Peyer's patch (tissue), 4 donors: ENCODE data around the gene BRD3OS. TPM values are rescaled to one million over a fixed set of nuclear protein-coding genes. Genes with fewer than 3 reads are reported as not detected.

Experiments
- DNase-seq, 3 donors: peaks; one replicate each; pipeline ENCODE4 v3.0.0-alpha.2; 2017 to 2019
- H3K27ac ChIP-seq, 4 donors: fragments of 200-600 bp; sonication (generic); one replicate each; pipeline ENCODE4 v1.5.1; 2016 to 2019
- H3K27me3 ChIP-seq, 2 donors: fragments of 200-600 bp; sonication (generic); one replicate each; pipeline ENCODE4 v1.5.1; 2019
- H3K36me3 ChIP-seq, 3 donors: fragments of 200-600 bp; sonication (generic); one replicate each; pipeline ENCODE4 v1.5.1; 2016 to 2019
- H3K4me1 ChIP-seq, 4 donors: fragments of 200-600 bp; sonication (generic); one replicate each; pipeline ENCODE4 v1.5.1; 2016 to 2019
- H3K4me3 ChIP-seq, 4 donors: fragments of 200-600 bp; sonication (generic); 1 replicate in 3 of 4; 2 replicates in 1 of 4; pipeline ENCODE4 v1.5.1; 2016 to 2019; ENCODE audit warnings: mild to moderate bottlenecking in 1 of 4
- H3K9me3 ChIP-seq, 4 donors: fragments of 200-600 bp; sonication (generic); one replicate each; pipeline ENCODE4 v1.5.1; 2016 to 2019; ENCODE audit warnings: mild to moderate bottlenecking in 1 of 4
- POLR2A ChIP-seq, 2 donors: fragments of 450-650 bp; IDR thresholded peaks; one replicate each; pipeline ENCODE4 v1.5.1; 2017; ENCODE audit warnings: antibody characterized with exemption in 2 of 2, mild to moderate bottlenecking in 2 of 2, moderate library complexity in 2 of 2
- total RNA-seq, 4 donors: library from RNA; depleted of rRNA; stranded (reverse); fragments of >200 nt; gene quantifications; one replicate each; pipeline ENCODE4 v1.1.0, GENCODE V29; 2016
- TF ChIP-seq, protein P1 (sequence below), 6 experiments: fragments of 450-650 bp in 4 of 6; fragments of 200-600 bp in 2 of 6; sonication (generic) in 1 of 6; IDR thresholded peaks; one replicate each; pipeline ENCODE4 v1.5.1; 2017 to 2019; ENCODE audit warnings: antibody characterized with exemption in 6 of 6, mild to moderate bottlenecking in 3 of 6, moderate library complexity in 1 of 6

BRD3OS gene
- total RNA-seq, 4 donors from 2014 or later, result 1.4 to 11.6 (median 2.3) TPM

DNA sequence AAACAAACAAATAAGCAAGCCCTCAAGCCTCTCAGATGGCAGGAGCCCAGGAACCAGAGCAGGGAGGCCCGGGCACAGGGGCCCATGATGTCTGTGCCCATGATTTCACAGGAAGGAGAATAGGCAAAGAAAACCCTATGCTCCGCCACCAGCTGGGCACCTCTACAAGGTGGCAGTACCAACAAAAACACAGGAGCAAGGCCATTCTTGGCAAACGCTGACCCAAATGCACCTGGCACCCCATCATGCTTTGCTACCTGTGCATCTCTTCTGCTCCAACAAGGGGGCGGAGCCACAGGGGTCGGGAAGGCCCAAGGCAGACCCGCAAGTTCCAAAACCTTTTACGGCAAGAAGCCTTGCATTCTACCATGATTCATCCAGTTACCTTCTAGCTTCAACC, 39.4 kb downstream of the BRD3OS start:
- TF ChIP-seq, protein P1, sequence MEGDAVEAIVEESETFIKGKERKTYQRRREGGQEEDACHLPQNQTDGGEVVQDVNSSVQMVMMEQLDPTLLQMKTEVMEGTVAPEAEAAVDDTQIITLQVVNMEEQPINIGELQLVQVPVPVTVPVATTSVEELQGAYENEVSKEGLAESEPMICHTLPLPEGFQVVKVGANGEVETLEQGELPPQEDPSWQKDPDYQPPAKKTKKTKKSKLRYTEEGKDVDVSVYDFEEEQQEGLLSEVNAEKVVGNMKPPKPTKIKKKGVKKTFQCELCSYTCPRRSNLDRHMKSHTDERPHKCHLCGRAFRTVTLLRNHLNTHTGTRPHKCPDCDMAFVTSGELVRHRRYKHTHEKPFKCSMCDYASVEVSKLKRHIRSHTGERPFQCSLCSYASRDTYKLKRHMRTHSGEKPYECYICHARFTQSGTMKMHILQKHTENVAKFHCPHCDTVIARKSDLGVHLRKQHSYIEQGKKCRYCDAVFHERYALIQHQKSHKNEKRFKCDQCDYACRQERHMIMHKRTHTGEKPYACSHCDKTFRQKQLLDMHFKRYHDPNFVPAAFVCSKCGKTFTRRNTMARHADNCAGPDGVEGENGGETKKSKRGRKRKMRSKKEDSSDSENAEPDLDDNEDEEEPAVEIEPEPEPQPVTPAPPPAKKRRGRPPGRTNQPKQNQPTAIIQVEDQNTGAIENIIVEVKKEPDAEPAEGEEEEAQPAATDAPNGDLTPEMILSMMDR (IDR thresholded peaks at IDR 0.05), result no peak
- no peaks in the 10 kb centered on the region for H3K36me3 ChIP-seq
- no peak overlapping the region for H3K27ac ChIP-seq
- H3K27me3 ChIP-seq, result no peaks in the 10 kb centered on the region
- H3K9me3 ChIP-seq, result no peaks in the 10 kb centered on the region
- H3K4me1 ChIP-seq, result peaks cover 0 to 50% (median 21%) of the 10 kb centered on the region in 4 donors
- peak in 2 of 3 donors; percentile 42 to 44 for DNase-seq
- no peak overlapping the region for H3K4me3 ChIP-seq

DNA sequence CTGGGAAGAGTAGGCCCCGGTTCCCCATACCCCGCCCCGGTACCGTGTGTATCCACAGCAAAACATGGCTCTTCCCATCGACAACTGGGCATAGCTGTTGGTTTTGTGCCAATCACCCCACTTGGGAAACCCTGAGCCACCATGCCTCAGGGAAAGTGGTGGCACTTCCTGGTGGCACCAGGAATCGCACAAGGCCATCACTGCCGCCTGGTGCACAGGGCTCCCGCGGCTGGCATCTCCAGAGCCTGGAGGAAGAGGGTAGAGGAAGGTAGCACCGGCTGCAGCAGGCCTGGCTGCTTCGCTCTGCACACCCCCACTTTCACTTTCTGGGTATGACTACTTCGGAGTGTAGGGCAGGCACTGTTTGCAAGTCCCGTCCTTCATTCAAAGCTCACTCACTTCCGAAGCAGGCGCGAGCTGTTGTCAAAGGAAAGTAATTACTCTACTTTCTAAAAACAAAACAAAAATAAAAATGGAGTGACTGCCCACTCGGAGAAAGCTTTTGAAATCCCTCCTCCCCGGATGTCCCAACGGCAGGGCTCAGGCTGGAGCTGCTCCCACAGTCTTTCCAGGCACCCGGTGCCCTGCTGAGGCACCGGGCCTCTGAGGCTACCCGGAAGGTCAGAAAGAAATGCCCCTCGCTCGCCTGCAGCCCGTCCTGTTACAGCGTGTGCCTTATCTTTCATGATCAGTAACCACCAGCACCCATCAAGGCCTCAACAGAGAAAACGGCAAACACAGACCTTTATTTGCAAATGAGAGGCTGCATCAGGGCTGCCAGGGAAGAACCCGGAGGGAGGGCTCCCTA, 40.5 kb downstream of the BRD3OS start:
- H3K4me1 ChIP-seq, result peaks cover 0 to 45% (median 12%) of the 10 kb centered on the region in 4 donors
- peak in 1 of 2 donors; percentile 44 for TF ChIP-seq POLR2A (IDR thresholded peaks at IDR 0.05)
- TF ChIP-seq, protein P1 (IDR thresholded peaks at IDR 0.05), result no peak
- H3K4me3 ChIP-seq, result peak overlapping the region; percentile 53 to 100 (median 98)
- no peaks in the 10 kb centered on the region for H3K36me3 ChIP-seq
- H3K27me3 ChIP-seq, result no peaks in the 10 kb centered on the region
- peak; percentile 65 to 79 (median 66) for DNase-seq
- H3K9me3 ChIP-seq, result no peaks in the 10 kb centered on the region
- peak overlapping the region; percentile 67 to 100 (median 78) for H3K27ac ChIP-seq

DNA sequence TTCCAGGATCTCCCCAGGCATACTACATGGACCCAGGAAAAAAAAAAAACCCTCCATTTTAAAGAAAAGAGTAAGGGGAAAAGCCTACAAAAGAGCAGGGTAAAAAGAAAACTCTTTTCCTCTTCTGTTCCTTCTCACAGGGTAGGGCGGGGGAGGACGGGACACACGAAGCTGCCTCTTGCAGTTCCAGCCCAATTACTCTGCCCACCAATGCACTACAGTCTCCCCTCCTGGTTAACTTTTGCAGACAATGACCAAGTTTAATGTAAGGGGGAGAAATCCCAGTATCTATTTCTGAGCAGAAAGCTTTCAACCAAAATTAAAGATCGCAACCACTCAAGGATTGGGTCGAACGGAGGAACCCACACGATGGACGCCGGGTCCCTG, 41.2 kb downstream of the BRD3OS start:
- TF ChIP-seq POLR2A (IDR thresholded peaks at IDR 0.05), result no peak
- TF ChIP-seq, protein P1 (IDR thresholded peaks at IDR 0.05), result no peak
- H3K9me3 ChIP-seq, result no peaks in the 10 kb centered on the region
- H3K36me3 ChIP-seq, result no peaks in the 10 kb centered on the region
- H3K27me3 ChIP-seq, result no peaks in the 10 kb centered on the region
- peaks cover 0 to 38% (median 10%) of the 10 kb centered on the region in 4 donors for H3K4me1 ChIP-seq
- peak overlapping the region; percentile 67 to 100 (median 86) for H3K27ac ChIP-seq
- peak overlapping the region; percentile 53 to 100 (median 98) for H3K4me3 ChIP-seq
- DNase-seq, result peak in 2 of 3 donors; percentile 35 to 46

DNA sequence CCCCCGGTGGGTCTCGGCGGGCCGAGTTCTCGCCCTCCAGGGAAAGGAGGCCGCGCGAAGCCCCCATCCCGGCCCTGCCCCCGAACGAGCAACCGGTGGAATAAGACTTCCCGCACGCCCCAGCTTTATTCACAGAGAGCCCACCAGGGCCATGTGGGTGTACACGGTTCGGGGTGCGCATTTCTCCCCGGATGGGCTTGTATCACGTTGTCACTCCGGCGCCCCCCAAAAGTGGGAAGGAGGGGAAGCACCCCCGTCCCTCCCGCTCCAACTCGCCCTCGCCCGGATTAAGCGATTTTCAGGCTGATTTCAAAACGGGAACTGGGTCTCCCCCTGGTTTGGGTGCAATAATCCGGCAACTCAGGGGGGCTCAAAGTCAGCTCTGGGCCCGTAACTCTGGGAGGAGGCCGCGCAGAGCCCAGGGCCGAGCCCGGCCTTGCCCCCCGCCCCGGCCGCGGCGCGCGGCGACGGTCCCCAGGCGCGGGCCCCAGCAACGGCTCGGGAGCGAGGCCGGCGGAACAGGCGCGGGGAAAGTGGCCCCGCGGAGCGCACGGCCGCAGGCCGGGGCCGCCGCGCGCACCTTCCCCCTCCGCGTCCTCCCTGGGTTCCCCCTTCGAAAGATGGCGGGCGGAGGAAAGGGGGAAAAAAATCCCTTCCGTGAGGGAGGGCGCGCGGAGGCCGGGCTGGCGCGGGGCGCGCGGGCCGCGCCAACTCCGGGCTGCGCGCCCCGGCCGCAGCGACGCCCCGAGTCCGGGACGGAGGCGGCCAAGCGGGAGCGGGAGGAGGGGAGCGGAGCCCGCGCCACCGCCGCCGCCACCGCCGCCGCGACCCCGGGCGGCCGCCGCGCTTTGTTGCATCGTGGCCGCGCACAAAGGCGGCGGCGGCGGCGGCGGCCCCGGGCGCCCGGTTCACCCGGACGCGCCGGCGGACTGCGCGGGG, 41.9 kb downstream of the BRD3OS start:
- H3K4me3 ChIP-seq, result peak overlapping the region; percentile 53 to 100 (median 98)
- TF ChIP-seq POLR2A (IDR thresholded peaks at IDR 0.05), result no peak
- TF ChIP-seq, protein P1 (IDR thresholded peaks at IDR 0.05), result no peak
- peak overlapping the region; percentile 67 to 100 (median 86) for H3K27ac ChIP-seq
- peak; percentile 32 to 65 (median 55) for DNase-seq
- H3K4me1 ChIP-seq, result peaks cover 0 to 32% (median 10%) of the 10 kb centered on the region in 4 donors
- H3K36me3 ChIP-seq, result no peaks in the 10 kb centered on the region
- H3K27me3 ChIP-seq, result no peaks in the 10 kb centered on the region
- H3K9me3 ChIP-seq, result no peaks in the 10 kb centered on the region

DNA sequence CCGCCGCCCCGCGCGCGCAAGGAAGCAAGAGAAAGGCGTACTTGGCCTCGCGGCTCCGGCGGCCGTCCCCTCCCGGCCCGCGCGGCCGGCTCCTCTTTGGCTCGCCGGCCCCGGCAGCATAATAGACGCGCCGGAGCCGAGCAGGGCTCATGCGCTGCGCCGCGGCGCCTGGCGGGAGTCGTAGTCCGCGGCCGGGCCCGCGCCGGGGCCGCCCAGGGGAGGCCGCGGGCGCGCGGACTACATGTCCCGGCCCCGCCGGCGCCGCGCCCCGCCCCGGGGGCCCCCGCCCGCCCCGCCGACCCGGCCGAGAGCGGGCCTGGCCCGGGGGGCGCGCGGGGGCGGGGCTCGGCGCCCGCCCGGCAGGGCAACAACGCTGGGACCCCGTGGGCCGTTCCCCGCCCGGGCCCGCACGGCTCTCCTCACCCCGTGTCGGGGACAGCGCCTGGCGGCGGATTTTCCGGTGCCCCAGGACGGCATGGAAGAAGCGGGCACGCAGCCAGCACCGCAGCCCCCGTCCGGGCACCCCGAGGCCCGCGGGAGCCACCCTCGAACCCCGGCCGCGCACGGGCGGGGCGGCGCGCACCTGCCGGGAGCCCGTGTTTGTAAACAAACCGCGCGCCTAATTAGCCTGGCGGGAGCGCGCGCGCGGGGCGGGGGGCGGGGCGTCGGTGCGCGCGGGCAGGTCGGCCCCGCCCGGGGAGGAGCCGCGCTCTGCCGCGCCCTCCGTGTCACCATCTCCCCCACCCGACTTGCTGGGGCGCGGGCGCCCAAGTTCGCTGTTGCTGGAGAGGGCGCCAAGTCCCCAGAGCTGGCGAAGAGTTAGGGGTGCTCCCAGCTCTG, 42.8 kb downstream of the BRD3OS start, which contains the start of gene BRD3:
Gene BRD3 (minus strand): TSS at position 123 of the 840 bp plus-strand sequence. CDS start 14,549 bp downstream, outside the sequence.
- H3K27me3 ChIP-seq, result no peaks in the 10 kb centered on the region
- no peaks in the 10 kb centered on the region for H3K9me3 ChIP-seq
- peak within 1 kb of the TSS; percentile 97 to 100 (median 98) for H3K4me3 ChIP-seq
- H3K36me3 ChIP-seq, result no peaks in the 10 kb centered on the region
- peak; percentile 84 to 94 (median 90) for DNase-seq
- H3K27ac ChIP-seq, result peak within 1 kb of the TSS; percentile 99 to 100 (median 100)
- peaks cover 0 to 22% (median 8%) of the 10 kb centered on the region in 4 donors for H3K4me1 ChIP-seq
- TF ChIP-seq, protein P1 (IDR thresholded peaks at IDR 0.05), result no peak
- TF ChIP-seq POLR2A (IDR thresholded peaks at IDR 0.05), result peak; percentile 50 to 66
